ENCODE data around the gene TEX19.

DNA sequence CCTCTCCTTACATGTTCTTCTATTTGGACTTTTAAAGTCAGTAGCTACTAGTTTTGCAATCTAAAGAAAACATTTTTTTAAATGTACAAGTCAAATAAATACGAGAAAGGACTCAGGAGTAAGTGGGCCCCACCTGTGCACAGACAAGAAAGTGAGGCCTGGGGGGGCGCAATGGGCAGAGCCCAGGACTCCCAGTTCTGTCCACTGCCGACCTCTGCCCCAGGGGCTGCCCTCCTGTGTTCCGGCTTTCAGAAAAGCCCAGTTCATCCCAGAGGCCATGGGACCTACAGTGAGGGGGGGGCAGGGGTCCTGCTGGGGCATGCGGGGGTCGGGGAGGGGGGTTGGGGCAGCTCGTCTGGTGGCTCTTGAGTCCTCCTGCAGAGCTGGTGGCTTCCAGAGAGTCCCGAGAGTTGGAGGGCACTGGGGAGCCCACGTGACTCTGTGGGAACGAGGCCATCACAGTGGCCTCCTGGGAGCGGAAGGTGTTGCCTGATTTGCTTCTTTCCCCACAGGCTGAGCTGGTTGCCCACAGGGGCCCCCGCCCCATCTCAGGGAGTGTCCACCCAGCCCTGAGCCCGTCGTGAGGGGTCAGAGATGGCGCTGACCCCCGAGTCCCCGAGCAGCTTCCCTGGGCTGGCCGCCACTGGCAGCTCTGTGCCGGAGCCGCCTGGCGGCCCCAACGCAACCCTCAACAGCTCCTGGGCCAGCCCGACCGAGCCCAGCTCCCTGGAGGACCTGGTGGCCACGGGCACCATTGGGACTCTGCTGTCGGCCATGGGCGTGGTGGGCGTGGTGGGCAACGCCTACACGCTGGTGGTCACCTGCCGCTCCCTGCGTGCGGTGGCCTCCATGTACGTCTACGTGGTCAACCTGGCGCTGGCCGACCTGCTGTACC, 14.9 kb downstream of the TEX19 start:
- TF ChIP-seq, protein P1, sequence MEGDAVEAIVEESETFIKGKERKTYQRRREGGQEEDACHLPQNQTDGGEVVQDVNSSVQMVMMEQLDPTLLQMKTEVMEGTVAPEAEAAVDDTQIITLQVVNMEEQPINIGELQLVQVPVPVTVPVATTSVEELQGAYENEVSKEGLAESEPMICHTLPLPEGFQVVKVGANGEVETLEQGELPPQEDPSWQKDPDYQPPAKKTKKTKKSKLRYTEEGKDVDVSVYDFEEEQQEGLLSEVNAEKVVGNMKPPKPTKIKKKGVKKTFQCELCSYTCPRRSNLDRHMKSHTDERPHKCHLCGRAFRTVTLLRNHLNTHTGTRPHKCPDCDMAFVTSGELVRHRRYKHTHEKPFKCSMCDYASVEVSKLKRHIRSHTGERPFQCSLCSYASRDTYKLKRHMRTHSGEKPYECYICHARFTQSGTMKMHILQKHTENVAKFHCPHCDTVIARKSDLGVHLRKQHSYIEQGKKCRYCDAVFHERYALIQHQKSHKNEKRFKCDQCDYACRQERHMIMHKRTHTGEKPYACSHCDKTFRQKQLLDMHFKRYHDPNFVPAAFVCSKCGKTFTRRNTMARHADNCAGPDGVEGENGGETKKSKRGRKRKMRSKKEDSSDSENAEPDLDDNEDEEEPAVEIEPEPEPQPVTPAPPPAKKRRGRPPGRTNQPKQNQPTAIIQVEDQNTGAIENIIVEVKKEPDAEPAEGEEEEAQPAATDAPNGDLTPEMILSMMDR (IDR thresholded peaks at IDR 0.05): no peak
- TF ChIP-seq, protein P2, sequence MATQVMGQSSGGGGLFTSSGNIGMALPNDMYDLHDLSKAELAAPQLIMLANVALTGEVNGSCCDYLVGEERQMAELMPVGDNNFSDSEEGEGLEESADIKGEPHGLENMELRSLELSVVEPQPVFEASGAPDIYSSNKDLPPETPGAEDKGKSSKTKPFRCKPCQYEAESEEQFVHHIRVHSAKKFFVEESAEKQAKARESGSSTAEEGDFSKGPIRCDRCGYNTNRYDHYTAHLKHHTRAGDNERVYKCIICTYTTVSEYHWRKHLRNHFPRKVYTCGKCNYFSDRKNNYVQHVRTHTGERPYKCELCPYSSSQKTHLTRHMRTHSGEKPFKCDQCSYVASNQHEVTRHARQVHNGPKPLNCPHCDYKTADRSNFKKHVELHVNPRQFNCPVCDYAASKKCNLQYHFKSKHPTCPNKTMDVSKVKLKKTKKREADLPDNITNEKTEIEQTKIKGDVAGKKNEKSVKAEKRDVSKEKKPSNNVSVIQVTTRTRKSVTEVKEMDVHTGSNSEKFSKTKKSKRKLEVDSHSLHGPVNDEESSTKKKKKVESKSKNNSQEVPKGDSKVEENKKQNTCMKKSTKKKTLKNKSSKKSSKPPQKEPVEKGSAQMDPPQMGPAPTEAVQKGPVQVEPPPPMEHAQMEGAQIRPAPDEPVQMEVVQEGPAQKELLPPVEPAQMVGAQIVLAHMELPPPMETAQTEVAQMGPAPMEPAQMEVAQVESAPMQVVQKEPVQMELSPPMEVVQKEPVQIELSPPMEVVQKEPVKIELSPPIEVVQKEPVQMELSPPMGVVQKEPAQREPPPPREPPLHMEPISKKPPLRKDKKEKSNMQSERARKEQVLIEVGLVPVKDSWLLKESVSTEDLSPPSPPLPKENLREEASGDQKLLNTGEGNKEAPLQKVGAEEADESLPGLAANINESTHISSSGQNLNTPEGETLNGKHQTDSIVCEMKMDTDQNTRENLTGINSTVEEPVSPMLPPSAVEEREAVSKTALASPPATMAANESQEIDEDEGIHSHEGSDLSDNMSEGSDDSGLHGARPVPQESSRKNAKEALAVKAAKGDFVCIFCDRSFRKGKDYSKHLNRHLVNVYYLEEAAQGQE (IDR thresholded peaks at IDR 0.05; ENCODE audit: insufficient read depth in 1 of 2, low read depth in 2 of 2, low read length in 1 of 2): no peak
- TF ChIP-seq POLR2AphosphoS5 (IDR thresholded peaks at IDR 0.05; ENCODE audit: low read depth, low read length) (no peak), TCF7L2 (IDR thresholded peaks at IDR 0.05; ENCODE audit: low read depth, low read length) (no peak), SIN3A (IDR thresholded peaks at IDR 0.05; ENCODE audit: borderline replicate concordance, insufficient read depth, low read depth, low read length) (no peak)
